HUES6 (cell line): ENCODE results near the gene PDE4D.
"Not testable (repeated sequence)": the region's sequence is repeated elsewhere in the genome, so short reads cannot be mapped to it uniquely, and the experiment has no call there.

Source experiments
- H3K27ac ChIP-seq: 2 replicates; pipeline ENCODE4 v1.7.0; 2013; ENCODE audit warnings: low read depth, mild to moderate bottlenecking, low read length, inconsistent platforms
- H3K27me3 ChIP-seq: 2 replicates; pipeline ENCODE4 v1.6.1; 2013; ENCODE audit warnings: low read length; ENCODE audit not compliant: control insufficient read depth, insufficient read depth
- H3K36me3 ChIP-seq: 2 replicates; pipeline ENCODE4 v1.6.1; 2013; ENCODE audit warnings: low read length; ENCODE audit not compliant: control insufficient read depth, insufficient read depth
- H3K4me1 ChIP-seq: 2 replicates; pipeline ENCODE4 v1.6.1; 2013; ENCODE audit warnings: low read length; ENCODE audit not compliant: control insufficient read depth, insufficient read depth
- H3K4me3 ChIP-seq: 2 replicates; pipeline ENCODE4 v1.5.1; 2013; ENCODE audit warnings: low read depth, low read length
- H3K9ac ChIP-seq: one replicate; pipeline ENCODE4 v1.6.1; 2013; ENCODE audit warnings: mild to moderate bottlenecking, low read length
- H3K9me3 ChIP-seq: 2 replicates; pipeline ENCODE4 v1.6.1; 2013; ENCODE audit warnings: low read depth, low read length; ENCODE audit not compliant: control insufficient read depth, insufficient read depth

PDE4D gene

GRCh38 chr5:59407967-59408366, 485.6 kb downstream of the PDE4D start:
- Histone ChIP-seq H3K27ac (no peak overlapping the region), H3K27me3 (no peaks in the 10 kb centered on the region), H3K4me3 (no peak overlapping the region), H3K9me3 (peaks cover 37% of the 10 kb centered on the region), H3K9ac (no peak overlapping the region), H3K36me3 (no peaks in the 10 kb centered on the region), H3K4me1 (no peaks in the 10 kb centered on the region)

- Histone ChIP-seq H3K36me3 (no peaks in the 10 kb centered on the region), H3K4me3 (no peak overlapping the region), H3K4me1 (no peaks in the 10 kb centered on the region), H3K27me3 (no peaks in the 10 kb centered on the region), H3K27ac (no peak overlapping the region), H3K9me3 (no peaks in the 10 kb centered on the region), H3K9ac (no peak overlapping the region)
Measured at GRCh38 chr5:59401637-59402036, 491.9 kb downstream of the PDE4D start.

- not testable (repeated sequence) for H3K27ac ChIP-seq, H3K27me3 ChIP-seq, H3K4me1 ChIP-seq, H3K9me3 ChIP-seq, H3K9ac ChIP-seq, H3K36me3 ChIP-seq, H3K4me3 ChIP-seq
Measured at GRCh38 chr5:59394956-59395355, 498.6 kb downstream of the PDE4D start.

DNA sequence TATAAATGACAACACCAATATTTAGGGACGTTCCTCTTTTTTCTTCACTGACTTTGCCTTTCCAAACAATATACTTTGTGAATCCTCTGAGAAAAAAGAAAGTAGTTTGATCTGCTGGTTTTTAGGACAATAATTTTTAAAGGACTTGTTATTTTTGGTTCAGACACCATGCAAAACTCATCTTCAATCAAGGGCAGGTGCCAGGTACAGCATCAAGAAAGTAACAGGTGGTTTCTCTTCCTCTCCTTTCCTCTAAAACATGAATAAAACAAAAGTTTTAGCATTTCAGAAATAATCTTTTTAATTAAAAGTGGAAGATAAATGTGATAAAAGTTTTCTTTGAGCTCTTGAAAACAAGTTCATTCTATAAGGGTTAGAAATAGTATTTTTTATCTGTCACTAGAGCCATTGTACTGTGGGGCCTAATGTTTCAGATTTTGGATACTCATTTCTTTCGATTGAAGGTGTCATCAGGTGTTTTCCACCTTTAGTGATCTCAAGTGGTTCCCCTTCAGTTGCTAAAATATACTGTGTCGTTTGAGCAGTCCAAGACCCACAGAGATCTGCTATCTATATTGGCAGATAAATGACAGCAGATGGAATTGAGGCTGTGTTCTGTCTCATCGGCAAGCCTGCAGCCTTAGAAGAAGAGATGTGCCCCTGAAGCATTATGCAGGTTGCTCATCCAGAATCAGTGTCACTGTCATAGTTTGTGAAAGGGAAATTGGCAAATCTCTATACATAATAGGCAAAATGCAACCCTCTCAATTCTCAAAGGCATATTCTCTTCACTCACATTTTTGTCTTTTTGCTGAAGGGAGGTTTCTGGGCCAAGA, 499.7 kb downstream of the PDE4D start:
- Histone ChIP-seq H3K27me3 (no peaks in the 10 kb centered on the region), H3K4me1 (no peaks in the 10 kb centered on the region), H3K27ac (no peak overlapping the region), H3K9me3 (peaks cover 5% of the 10 kb centered on the region; the same call in 1 of the 2 replicates), H3K36me3 (no peaks in the 10 kb centered on the region), H3K9ac (no peak overlapping the region), H3K4me3 (no peak overlapping the region)

- Histone ChIP-seq H3K9me3 (peaks cover 5% of the 10 kb centered on the region; the same call in 1 of the 2 replicates), H3K9ac (no peak overlapping the region), H3K27ac (no peak overlapping the region), H3K36me3 (no peaks in the 10 kb centered on the region), H3K27me3 (no peaks in the 10 kb centered on the region), H3K4me1 (no peaks in the 10 kb centered on the region), H3K4me3 (no peak overlapping the region)
Measured at GRCh38 chr5:59391576-59391975, 501.9 kb downstream of the PDE4D start.

GRCh38 chr5:59390989-59391388, 502.5 kb downstream of the PDE4D start:
- peaks cover 5% of the 10 kb centered on the region; the same call in 1 of the 2 replicates for H3K9me3 ChIP-seq
- no peak overlapping the region for H3K27ac ChIP-seq
- no peaks in the 10 kb centered on the region for H3K36me3 ChIP-seq
- H3K4me3 ChIP-seq = no peak overlapping the region
- no peaks in the 10 kb centered on the region for H3K27me3 ChIP-seq
- no peaks in the 10 kb centered on the region for H3K4me1 ChIP-seq
- no peak overlapping the region for H3K9ac ChIP-seq

- Histone ChIP-seq H3K9me3 (peaks cover 5% of the 10 kb centered on the region; the same call in 1 of the 2 replicates), H3K4me1 (peaks cover 4% of the 10 kb centered on the region; the same call in 1 of the 2 replicates), H3K27me3 (no peaks in the 10 kb centered on the region), H3K27ac (no peak overlapping the region), H3K36me3 (no peaks in the 10 kb centered on the region), H3K9ac (no peak overlapping the region), H3K4me3 (no peak overlapping the region)
Measured at GRCh38 chr5:59390074-59390659, 503.4 kb downstream of the PDE4D start.

- no peaks in the 10 kb centered on the region for H3K27me3 ChIP-seq
- H3K9ac ChIP-seq = no peak overlapping the region
- no peak overlapping the region for H3K27ac ChIP-seq
- no peaks in the 10 kb centered on the region for H3K9me3 ChIP-seq
- H3K4me1 ChIP-seq = peaks cover 4% of the 10 kb centered on the region; the same call in 1 of the 2 replicates
- no peak overlapping the region for H3K4me3 ChIP-seq
- H3K36me3 ChIP-seq = no peaks in the 10 kb centered on the region
Measured at GRCh38 chr5:59387127-59387526, 506.4 kb downstream of the PDE4D start.

DNA sequence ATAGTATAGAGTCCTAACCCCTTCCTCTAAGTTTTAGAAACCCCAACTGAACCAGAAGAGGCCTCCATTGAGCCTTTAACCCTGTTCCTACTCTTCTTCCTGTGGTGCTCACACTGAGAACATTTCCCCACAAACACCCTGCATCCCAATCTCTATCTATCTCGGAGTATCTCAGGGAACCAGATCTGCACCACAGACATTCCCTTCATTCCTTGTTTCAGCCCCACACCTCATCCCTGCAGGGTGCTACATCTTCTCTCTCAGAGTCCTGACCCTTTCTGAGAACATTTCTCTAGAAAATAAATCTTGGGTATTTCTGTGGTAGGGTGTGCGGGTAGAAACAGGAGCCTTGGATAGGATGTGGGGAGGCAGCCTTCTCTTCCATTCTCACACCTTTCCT, 507.8 kb downstream of the PDE4D start:
- no peak overlapping the region for H3K4me3 ChIP-seq
- no peak overlapping the region for H3K9ac ChIP-seq
- H3K36me3 ChIP-seq = no peaks in the 10 kb centered on the region
- no peaks in the 10 kb centered on the region for H3K27me3 ChIP-seq
- no peaks in the 10 kb centered on the region for H3K9me3 ChIP-seq
- peaks cover 4% of the 10 kb centered on the region; the same call in 1 of the 2 replicates for H3K4me1 ChIP-seq
- H3K27ac ChIP-seq = no peak overlapping the region

- Histone ChIP-seq H3K9ac (no peak overlapping the region), H3K27ac (no peak overlapping the region), H3K9me3 (no peaks in the 10 kb centered on the region), H3K4me1 (no peaks in the 10 kb centered on the region), H3K36me3 (no peaks in the 10 kb centered on the region), H3K4me3 (no peak overlapping the region), H3K27me3 (no peaks in the 10 kb centered on the region)
Measured at GRCh38 chr5:59380350-59380951, 513.1 kb downstream of the PDE4D start.

- H3K9ac ChIP-seq, H3K4me3 ChIP-seq, H3K27me3 ChIP-seq, H3K27ac ChIP-seq, H3K36me3 ChIP-seq, H3K4me1 ChIP-seq: not testable (repeated sequence)
- H3K9me3 ChIP-seq = peaks cover 10% of the 10 kb centered on the region; the same call in 1 of the 2 replicates
Measured at GRCh38 chr5:59374036-59374435, 519.5 kb downstream of the PDE4D start.
